H9 (cell line): ENCODE results near the gene MYRIP. TPM values are rescaled to one million over a fixed set of nuclear protein-coding genes. Genes with fewer than 3 reads are reported as not detected.

ENCODE experiments used
- DNase-seq: peaks from one replicate; pipeline ENCODE4 v3.0.0-alpha.2; 2017
- H2AFZ ChIP-seq: one replicate; pipeline ENCODE4 v1.6.1; 2013; ENCODE audit warnings: mild to moderate bottlenecking, low read length, control low read depth, moderate library complexity
- H2AK5ac ChIP-seq: 2 replicates; pipeline ENCODE4 v1.6.1; 2013; ENCODE audit warnings: low read length, control low read depth, mixed read lengths; ENCODE audit not compliant: insufficient read length
- H2BK120ac ChIP-seq: one replicate; pipeline ENCODE4 v1.6.1; 2013; ENCODE audit warnings: low read depth, mild to moderate bottlenecking, low read length, control low read depth, inconsistent platforms; ENCODE audit not compliant: poor library complexity, severe bottlenecking
- H2BK12ac ChIP-seq: 2 replicates; pipeline ENCODE4 v1.6.1; 2013; ENCODE audit warnings: low read length, control low read depth, mixed read lengths, low read depth; ENCODE audit not compliant: insufficient read length
- H2BK15ac ChIP-seq: 2 replicates; pipeline ENCODE4 v1.6.1; 2013; ENCODE audit warnings: low read depth, low read length, control low read depth
- H2BK20ac ChIP-seq: one replicate; pipeline ENCODE4 v1.6.1; 2013; ENCODE audit warnings: low read depth, mild to moderate bottlenecking, low read length, control low read depth, inconsistent platforms; ENCODE audit not compliant: poor library complexity, severe bottlenecking
- H2BK5ac ChIP-seq: 2 replicates; pipeline ENCODE4 v1.6.1; 2013; ENCODE audit warnings: low read length, control low read depth, mixed read lengths; ENCODE audit not compliant: insufficient read length
- H3K14ac ChIP-seq: 2 replicates; pipeline ENCODE4 v1.6.1; 2013; ENCODE audit warnings: low read length, control low read depth; ENCODE audit not compliant: insufficient read depth
- H3K18ac ChIP-seq: 2 replicates; pipeline ENCODE4 v1.6.1; 2013; ENCODE audit warnings: low read depth, mild to moderate bottlenecking, mixed read lengths, low read length, control low read depth; ENCODE audit not compliant: insufficient read length
- H3K23ac ChIP-seq: 2 replicates; pipeline ENCODE4 v1.6.1; 2013; ENCODE audit warnings: low read length, control low read depth, mixed read lengths, low read depth; ENCODE audit not compliant: insufficient read length
- H3K23me2 ChIP-seq: 2 replicates; pipeline ENCODE4 v1.6.1; 2013; ENCODE audit warnings: low read depth, mild to moderate bottlenecking, mixed read lengths, low read length, control low read depth; ENCODE audit not compliant: insufficient read length, poor library complexity, severe bottlenecking
- H3K27ac ChIP-seq: 2 replicates; pipeline ENCODE4 v1.5.1; 2013; ENCODE audit warnings: low read length, control low read depth, mixed read lengths, low read depth; ENCODE audit not compliant: insufficient read length
- H3K27me3 ChIP-seq: 2 replicates; pipeline ENCODE4 v1.6.1; 2013; ENCODE audit warnings: low read length, control low read depth, inconsistent platforms; ENCODE audit not compliant: insufficient read depth
- H3K4ac ChIP-seq: 2 replicates; pipeline ENCODE4 v1.6.1; 2013; ENCODE audit warnings: low read depth, mild to moderate bottlenecking, control low read depth, inconsistent platforms, low read length, moderate library complexity
- H3K4me1 ChIP-seq: 2 replicates; pipeline ENCODE4 v1.6.1; 2013; ENCODE audit warnings: low read length, control low read depth, inconsistent platforms; ENCODE audit not compliant: insufficient read depth
- H3K4me2 ChIP-seq: 2 replicates; pipeline ENCODE4 v1.6.1; 2013; ENCODE audit warnings: low read length, control low read depth, mixed read lengths; ENCODE audit not compliant: insufficient read length, insufficient read depth
- H3K56ac ChIP-seq: 2 replicates; pipeline ENCODE4 v1.6.1; 2013; ENCODE audit warnings: low read depth, mild to moderate bottlenecking, mixed read lengths, low read length, control low read depth; ENCODE audit not compliant: insufficient read length
- H3K79me1 ChIP-seq: 2 replicates; pipeline ENCODE4 v1.6.1; 2013; ENCODE audit warnings: low read depth, mild to moderate bottlenecking, moderate library complexity, low read length, control low read depth, inconsistent platforms; ENCODE audit not compliant: insufficient read depth, poor library complexity, severe bottlenecking
- H3K79me2 ChIP-seq: 2 replicates; pipeline ENCODE4 v1.6.1; 2013; ENCODE audit warnings: low read length, control low read depth, inconsistent platforms; ENCODE audit not compliant: insufficient read depth
- H3K9ac ChIP-seq: 2 replicates; pipeline ENCODE4 v1.6.1; 2013; ENCODE audit warnings: low read length, control low read depth, mixed read lengths; ENCODE audit not compliant: insufficient read length; ENCODE audit errors: extremely low read depth
- H3K9me3 ChIP-seq: one replicate; pipeline ENCODE4 v1.6.1; 2013; ENCODE audit warnings: low read depth, low read length, inconsistent platforms; ENCODE audit not compliant: control insufficient read depth
- H3T11ph ChIP-seq: one replicate; pipeline ENCODE4 v1.6.1; 2013; ENCODE audit warnings: mild to moderate bottlenecking, low read length, control low read depth, inconsistent platforms
- H4K20me1 ChIP-seq: one replicate; pipeline ENCODE4 v1.6.1; 2013; ENCODE audit not compliant: control insufficient read depth, insufficient read length, insufficient read depth
- H4K5ac ChIP-seq: 2 replicates; pipeline ENCODE4 v1.6.1; 2013; ENCODE audit warnings: low read depth, mild to moderate bottlenecking, mixed read lengths, low read length, control low read depth; ENCODE audit not compliant: insufficient read length
- H4K8ac ChIP-seq: replicated peaks from 2 replicates; pipeline ENCODE4 v1.6.1; 2013; ENCODE audit warnings: low read length, control low read depth, mixed read lengths, low read depth; ENCODE audit not compliant: insufficient read length
- H4K91ac ChIP-seq: 2 replicates; pipeline ENCODE4 v1.6.1; 2013; ENCODE audit warnings: low read depth, mild to moderate bottlenecking, moderate library complexity, mixed read lengths, low read length, control low read depth; ENCODE audit not compliant: insufficient read length
- H3K27ac Mint-ChIP-seq, 3 experiments: 2 replicates in 2 of 3; 3 replicates in 1 of 3; pipeline ENCODE4 v1.8.0; 2020 to 2021; ENCODE audit warnings: mixed read lengths in 3 of 3, mild to moderate bottlenecking in 1 of 3, moderate library complexity in 1 of 3
- H3K27me3 Mint-ChIP-seq: 2 replicates; pipeline ENCODE4 v1.8.0; 2021; ENCODE audit warnings: low read depth, mild to moderate bottlenecking, moderate library complexity, mixed read lengths
- H3K36me3 Mint-ChIP-seq, 3 experiments: 2 replicates in 2 of 3; 3 replicates in 1 of 3; pipeline ENCODE4 v1.8.0; 2020 to 2021; ENCODE audit warnings: low read depth in 3 of 3, mixed read lengths in 3 of 3; ENCODE audit not compliant: insufficient read depth in 1 of 3
- H3K4me1 Mint-ChIP-seq, 2 experiments: 2 replicates each; pipeline ENCODE4 v1.8.0; 2020; ENCODE audit warnings: mixed read lengths in 2 of 2
- H3K4me3 Mint-ChIP-seq, 2 experiments: 2 replicates in 1 of 2; 3 replicates in 1 of 2; pipeline ENCODE4 v1.8.0; 2020 to 2021; ENCODE audit warnings: mild to moderate bottlenecking in 2 of 2, mixed read lengths in 2 of 2, moderate library complexity in 1 of 2
- H3K9me3 Mint-ChIP-seq, 2 experiments: 2 replicates in 1 of 2; 3 replicates in 1 of 2; pipeline ENCODE4 v1.8.0; 2020; ENCODE audit warnings: mild to moderate bottlenecking in 2 of 2, mixed read lengths in 2 of 2, moderate library complexity in 1 of 2
- WGBS: extraction: QIAGEN DNeasy Blood & Tissue Kit; methylation state at CpG from one replicate; pipeline ENCODE4 v1.1.7; 2013; ENCODE audit warnings: missing lambda C conversion rate, low lambda C conversion rate, mixed read lengths; ENCODE audit not compliant: insufficient read length; ENCODE audit errors: extremely low coverage; 5-methylcytosine and 5-hydroxymethylcytosine counted together
- total RNA-seq: library from RNA; stranded (reverse); gene quantifications from 2 replicates; pipeline ENCODE4 v1.2.1, GENCODE V29; 2021
- TF ChIP-seq, protein P1 (sequence below): fragments of 200-600 bp; sonication (generic); conservative IDR thresholded peaks from 3 replicates; pipeline ENCODE4 v1.8.0; 2021; ENCODE audit warnings: antibody characterized with exemption, mild to moderate bottlenecking

MYRIP gene
- total RNA-seq, 1 experiment from 2014 or later: 1.8 TPM

DNA sequence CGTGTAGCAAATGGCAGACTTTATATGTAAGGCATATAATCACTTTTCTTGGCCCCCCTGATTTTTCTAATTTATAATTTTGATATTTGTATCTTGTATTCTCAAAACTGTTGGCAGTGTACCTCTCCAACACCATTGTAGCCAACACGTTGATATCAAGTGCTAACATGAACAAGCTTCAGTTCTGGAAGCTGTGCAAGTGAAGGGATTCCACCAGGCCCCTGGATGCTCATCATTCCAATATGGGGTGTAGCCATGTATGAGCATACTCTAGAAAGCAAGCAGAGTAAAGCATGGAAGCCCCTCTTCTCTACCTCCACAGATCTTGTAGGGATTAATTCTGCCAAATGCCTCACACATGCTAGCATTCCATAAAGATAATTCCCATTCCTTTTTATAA lies 211.3 kb downstream of the MYRIP start:
- H4K20me1 ChIP-seq: no peaks in the 10 kb centered on the region
- no peak overlapping the region for H3K4ac ChIP-seq
- no peak overlapping the region for H2AFZ ChIP-seq
- H3K23ac ChIP-seq: no peak overlapping the region
- peaks cover 17 to 22% of the 10 kb centered on the region in 2 experiments for H3K9me3 Mint-ChIP-seq
- TF ChIP-seq, protein P1, sequence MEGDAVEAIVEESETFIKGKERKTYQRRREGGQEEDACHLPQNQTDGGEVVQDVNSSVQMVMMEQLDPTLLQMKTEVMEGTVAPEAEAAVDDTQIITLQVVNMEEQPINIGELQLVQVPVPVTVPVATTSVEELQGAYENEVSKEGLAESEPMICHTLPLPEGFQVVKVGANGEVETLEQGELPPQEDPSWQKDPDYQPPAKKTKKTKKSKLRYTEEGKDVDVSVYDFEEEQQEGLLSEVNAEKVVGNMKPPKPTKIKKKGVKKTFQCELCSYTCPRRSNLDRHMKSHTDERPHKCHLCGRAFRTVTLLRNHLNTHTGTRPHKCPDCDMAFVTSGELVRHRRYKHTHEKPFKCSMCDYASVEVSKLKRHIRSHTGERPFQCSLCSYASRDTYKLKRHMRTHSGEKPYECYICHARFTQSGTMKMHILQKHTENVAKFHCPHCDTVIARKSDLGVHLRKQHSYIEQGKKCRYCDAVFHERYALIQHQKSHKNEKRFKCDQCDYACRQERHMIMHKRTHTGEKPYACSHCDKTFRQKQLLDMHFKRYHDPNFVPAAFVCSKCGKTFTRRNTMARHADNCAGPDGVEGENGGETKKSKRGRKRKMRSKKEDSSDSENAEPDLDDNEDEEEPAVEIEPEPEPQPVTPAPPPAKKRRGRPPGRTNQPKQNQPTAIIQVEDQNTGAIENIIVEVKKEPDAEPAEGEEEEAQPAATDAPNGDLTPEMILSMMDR: no peak
- no peak overlapping the region for H4K8ac ChIP-seq
- peaks cover 6 to 13% (median 12%) of the 10 kb centered on the region in 3 experiments for H3K36me3 Mint-ChIP-seq
- no peak for DNase-seq
- H2BK12ac ChIP-seq: no peak overlapping the region
- no peak overlapping the region for H3T11ph ChIP-seq
- no peaks in the 10 kb centered on the region for H3K23me2 ChIP-seq
- no peak overlapping the region for H3K14ac ChIP-seq
- H2BK5ac ChIP-seq: no peak overlapping the region
- no peak overlapping the region for H2AK5ac ChIP-seq
- no peaks in the 10 kb centered on the region for H3K79me1 ChIP-seq
- no peak overlapping the region for H3K4me2 ChIP-seq
- H3K27me3 Mint-ChIP-seq: peaks cover 3% of the 10 kb centered on the region
- peaks cover 5% of the 10 kb centered on the region for H3K9me3 ChIP-seq
- WGBS: no CpG with 5 or more reads among the region's 2 CpGs
- H4K91ac ChIP-seq: no peak overlapping the region
- H2BK20ac ChIP-seq: no peak overlapping the region
- no peaks in the 10 kb centered on the region; the same call in 1 of the 2 replicates for H3K4me1 ChIP-seq
- H3K4me1 Mint-ChIP-seq: peaks cover 17 to 23% of the 10 kb centered on the region in 2 experiments
- no peak overlapping the region for H4K5ac ChIP-seq
- H3K4me3 Mint-ChIP-seq: no peak overlapping the region
- no peak overlapping the region for H3K9ac ChIP-seq
- H3K56ac ChIP-seq: no peak overlapping the region
- no peak overlapping the region for H3K18ac ChIP-seq
- H2BK120ac ChIP-seq: no peak overlapping the region
- no peak overlapping the region for H3K27ac Mint-ChIP-seq
- H3K79me2 ChIP-seq: no peaks in the 10 kb centered on the region
- no peak overlapping the region for H3K27ac ChIP-seq
- H2BK15ac ChIP-seq: no peak overlapping the region
- H3K27me3 ChIP-seq: no peaks in the 10 kb centered on the region
